Ectodermal cell (in vitro differentiated cells): ENCODE results near the gene GRID1.

ENCODE experiments used
- H3K27ac ChIP-seq: 2 replicates; pipeline ENCODE4 v1.7.0; 2013; ENCODE audit warnings: mild to moderate bottlenecking, low read depth, low read length; ENCODE audit not compliant: insufficient read depth, poor library complexity, severe bottlenecking
- H3K27me3 ChIP-seq: 2 replicates; pipeline ENCODE4 v1.7.0; 2013; ENCODE audit warnings: mild to moderate bottlenecking, low read length; ENCODE audit not compliant: insufficient read depth, control insufficient read depth, poor library complexity, severe bottlenecking
- H3K36me3 ChIP-seq: one replicate; pipeline ENCODE4 v1.7.0; 2013; ENCODE audit warnings: low read length; ENCODE audit not compliant: control insufficient read depth, insufficient read depth
- H3K4me1 ChIP-seq: one replicate; pipeline ENCODE4 v1.7.0; 2013; ENCODE audit warnings: low read length; ENCODE audit not compliant: control insufficient read depth, insufficient read depth
- H3K4me3 ChIP-seq: 2 replicates; pipeline ENCODE4 v1.7.0; 2013; ENCODE audit warnings: low read depth, low read length, control low read depth; ENCODE audit not compliant: insufficient read depth
- H3K9me3 ChIP-seq: 2 replicates; pipeline ENCODE4 v1.7.0; 2013; ENCODE audit warnings: mild to moderate bottlenecking, low read length, moderate library complexity; ENCODE audit not compliant: control insufficient read depth
- WGBS, 2 experiments: methylation state at CpG; one replicate each; pipeline ENCODE4 v1.1.7; 2013; ENCODE audit warnings: missing lambda C conversion rate in 2 of 2; 5-methylcytosine and 5-hydroxymethylcytosine counted together

The GRID1 gene

DNA sequence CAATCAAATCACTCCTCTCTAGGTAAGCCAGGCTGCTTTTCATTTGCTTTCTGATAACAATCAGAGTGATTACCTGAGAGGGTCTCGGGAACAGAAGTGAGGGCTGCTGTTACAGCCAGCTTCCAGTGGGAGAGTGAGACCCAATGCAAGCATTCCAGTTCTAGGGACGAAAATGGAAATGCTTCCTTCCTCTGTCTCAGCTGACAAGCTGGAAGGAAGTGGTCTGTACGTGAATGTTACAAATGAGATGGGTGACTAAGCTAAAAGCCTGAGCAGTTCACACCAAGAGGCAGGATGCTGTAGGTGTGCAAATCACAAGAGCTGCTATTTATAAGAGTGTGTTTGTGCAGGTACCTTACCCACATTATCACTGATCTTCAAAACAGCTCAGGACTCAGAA lies 772.4 kb downstream of the GRID1 start:
- peaks cover 9% of the 10 kb centered on the region for H3K4me1 ChIP-seq
- H3K4me3 ChIP-seq: no peak overlapping the region
- 72 to 83% methylated on average over 3 of the region's 3 CpGs for WGBS, 2 experiments
- H3K9me3 ChIP-seq: no peaks in the 10 kb centered on the region
- no peak overlapping the region for H3K27ac ChIP-seq
- H3K27me3 ChIP-seq: no peaks in the 10 kb centered on the region
- H3K36me3 ChIP-seq: no peaks in the 10 kb centered on the region

DNA sequence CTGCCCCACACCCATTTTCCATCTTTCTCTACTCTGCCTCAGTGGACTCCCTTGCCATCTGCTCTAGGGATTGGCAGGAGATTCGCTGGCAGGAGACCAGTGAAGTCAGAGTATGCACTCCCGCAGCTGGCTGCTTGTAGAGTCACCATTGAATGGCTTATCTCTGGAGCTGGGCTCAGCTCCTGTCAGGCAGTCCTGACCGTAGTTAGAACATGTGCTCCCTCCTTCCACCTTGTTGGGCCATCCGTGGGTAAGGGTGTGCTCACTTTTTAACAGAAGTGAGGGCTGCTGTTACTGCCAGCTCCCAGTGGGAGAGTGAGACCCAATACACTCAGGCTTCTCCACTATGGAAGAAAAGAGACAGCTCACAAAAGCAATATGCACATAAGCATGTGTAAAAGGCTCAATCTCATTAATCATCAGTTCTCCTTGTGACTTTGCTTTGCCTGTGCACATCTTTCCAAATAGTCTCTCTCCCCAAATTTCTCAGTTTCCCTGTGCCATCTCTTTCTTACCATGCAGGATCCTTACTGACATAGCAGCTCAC lies 773.3 kb downstream of the GRID1 start:
- Histone ChIP-seq H3K4me3 (no peak overlapping the region), H3K4me1 (peaks cover 6% of the 10 kb centered on the region), H3K36me3 (no peaks in the 10 kb centered on the region), H3K27ac (no peak overlapping the region), H3K27me3 (no peaks in the 10 kb centered on the region), H3K9me3 (no peaks in the 10 kb centered on the region)
- WGBS, 2 experiments: 91 to 92% methylated on average over 4 of the region's 4 CpGs

DNA sequence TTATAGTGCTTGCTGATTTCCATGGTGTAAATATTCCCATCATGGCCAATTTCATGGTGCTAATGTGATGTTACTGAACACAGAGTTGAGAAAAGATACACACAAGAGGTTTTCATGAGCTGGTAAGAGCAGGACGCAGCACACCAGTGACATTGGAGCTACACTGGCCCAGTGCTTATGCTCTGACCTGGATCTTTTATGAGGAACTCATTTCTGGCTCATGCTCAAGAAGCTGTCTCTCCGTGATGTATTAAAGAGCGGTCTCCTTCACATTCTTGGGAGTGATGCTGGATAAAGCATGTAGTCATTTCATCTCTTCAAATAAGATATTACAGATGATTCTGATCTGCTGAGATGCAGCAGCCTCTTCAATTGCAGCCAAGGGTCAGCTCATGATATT lies 785.2 kb downstream of the GRID1 start:
- H3K9me3 ChIP-seq: no peaks in the 10 kb centered on the region
- 87 to 94% methylated on average over 2 to 3 of the region's 3 CpGs for WGBS, 2 experiments

DNA sequence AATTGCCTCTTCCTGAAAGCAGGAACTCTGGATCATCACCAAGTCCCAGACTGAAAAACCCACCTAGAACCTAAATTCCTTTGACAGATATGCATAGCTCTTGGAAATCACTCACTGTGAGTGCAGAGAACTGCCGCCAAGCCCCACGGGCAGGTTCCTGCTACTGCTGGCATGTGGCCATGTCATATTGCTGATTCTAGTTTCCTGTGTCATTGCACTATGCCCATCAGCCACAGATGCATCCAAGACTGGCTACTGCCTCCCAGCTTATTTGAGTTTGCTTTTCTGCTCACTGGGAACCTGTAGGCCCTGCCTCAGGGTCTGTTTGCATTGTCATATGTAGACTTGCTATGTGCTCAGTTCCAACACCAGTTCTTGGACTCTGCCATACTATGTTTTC lies 786.0 kb downstream of the GRID1 start:
- Histone ChIP-seq H3K9me3 (no peaks in the 10 kb centered on the region), H3K4me1 (peaks cover under 1% of the 10 kb centered on the region), H3K36me3 (no peaks in the 10 kb centered on the region), H3K27ac (no peak overlapping the region), H3K4me3 (no peak overlapping the region), H3K27me3 (no peaks in the 10 kb centered on the region)
- 89 to 95% methylated on average over 2 of the region's 2 CpGs for whole genome bisulfite sequencing, 2 experiments

More for the DNA sequence above, 785.2 kb downstream of the GRID1 start:
- H3K36me3 ChIP-seq: no peaks in the 10 kb centered on the region
- no peak overlapping the region for H3K4me3 ChIP-seq
- no peaks in the 10 kb centered on the region for H3K27me3 ChIP-seq
- H3K4me1 ChIP-seq: no peaks in the 10 kb centered on the region
- no peak overlapping the region for H3K27ac ChIP-seq

DNA sequence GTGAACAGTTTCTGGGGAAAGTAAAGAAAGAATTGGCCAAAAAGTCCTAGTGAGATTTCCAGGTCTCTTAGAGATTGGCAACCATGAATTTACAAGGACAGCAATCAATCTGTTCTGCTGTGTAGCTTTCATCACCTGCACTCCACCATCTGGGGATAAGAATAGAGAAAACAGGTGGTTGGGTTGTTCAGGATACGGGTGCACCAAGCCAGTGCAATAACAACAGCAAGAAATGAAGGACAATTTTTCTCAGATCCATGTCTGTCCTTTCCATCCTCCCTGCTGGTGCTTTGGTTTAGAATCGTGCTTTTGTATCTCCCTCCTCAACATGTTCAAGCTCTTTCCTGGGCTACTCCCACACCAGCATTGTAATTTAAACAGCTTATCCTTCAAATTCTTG lies 787.7 kb downstream of the GRID1 start:
- WGBS, 2 experiments: 64 to 80% methylated on average over 2 of the region's 2 CpGs
- Histone ChIP-seq H3K27me3 (no peaks in the 10 kb centered on the region), H3K4me1 (peaks cover 8% of the 10 kb centered on the region), H3K9me3 (no peaks in the 10 kb centered on the region), H3K27ac (no peak overlapping the region), H3K4me3 (no peak overlapping the region), H3K36me3 (no peaks in the 10 kb centered on the region)

DNA sequence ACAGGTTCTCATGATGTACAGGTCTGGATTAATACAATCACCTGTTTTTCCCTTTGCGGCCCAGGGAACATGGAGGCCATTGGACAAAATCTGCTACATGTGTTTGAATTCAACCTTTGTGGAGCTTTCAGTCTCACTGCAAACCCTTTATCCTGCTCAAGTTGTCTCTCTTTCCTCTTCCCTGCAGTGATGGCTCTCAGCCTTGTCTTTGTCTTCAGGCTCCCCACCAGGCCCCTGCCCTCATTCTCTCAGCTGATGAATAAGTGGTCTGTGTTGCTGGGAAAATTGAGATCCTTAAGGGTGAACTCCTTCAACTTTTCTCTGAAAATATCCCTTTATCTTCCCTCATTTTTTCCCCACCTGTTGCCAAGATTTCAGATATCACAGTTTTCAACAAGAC lies 791.2 kb downstream of the GRID1 start:
- Histone ChIP-seq H3K4me3 (no peak overlapping the region), H3K36me3 (no peaks in the 10 kb centered on the region)

DNA sequence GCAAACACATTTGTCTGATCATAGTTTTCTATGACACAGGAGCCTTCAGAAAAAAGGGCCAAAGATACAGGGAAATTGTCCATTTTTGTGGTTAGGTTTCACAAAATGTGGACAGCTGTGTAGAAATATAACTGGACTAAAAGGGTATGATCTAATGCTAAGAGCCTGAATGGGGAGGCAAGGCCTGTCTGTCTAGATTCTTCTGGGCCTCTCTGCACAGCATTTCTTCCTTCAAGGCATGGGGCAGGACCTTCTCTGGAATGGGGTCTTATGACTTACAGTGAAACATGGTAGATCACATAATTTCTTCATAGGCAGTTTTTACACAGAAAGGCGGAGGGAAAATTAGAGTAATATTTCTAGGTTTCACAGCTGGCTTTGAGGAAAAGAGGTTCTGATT lies 795.7 kb downstream of the GRID1 start:
- H3K27me3 ChIP-seq: no peaks in the 10 kb centered on the region
- 92 to 100% methylated on average over 1 of the region's 1 CpG for WGBS, 2 experiments
- no peaks in the 10 kb centered on the region for H3K9me3 ChIP-seq
- H3K27ac ChIP-seq: no peak overlapping the region
- peaks cover 18% of the 10 kb centered on the region for H3K4me1 ChIP-seq
- no peaks in the 10 kb centered on the region for H3K36me3 ChIP-seq
- no peak overlapping the region for H3K4me3 ChIP-seq

More for the DNA sequence above, 791.2 kb downstream of the GRID1 start:
- 83 to 89% methylated on average over 1 of the region's 1 CpG for WGBS, 2 experiments
- H3K4me1 ChIP-seq: peaks cover 8% of the 10 kb centered on the region
- no peaks in the 10 kb centered on the region for H3K27me3 ChIP-seq
- H3K27ac ChIP-seq: no peak overlapping the region
- H3K9me3 ChIP-seq: no peaks in the 10 kb centered on the region

DNA sequence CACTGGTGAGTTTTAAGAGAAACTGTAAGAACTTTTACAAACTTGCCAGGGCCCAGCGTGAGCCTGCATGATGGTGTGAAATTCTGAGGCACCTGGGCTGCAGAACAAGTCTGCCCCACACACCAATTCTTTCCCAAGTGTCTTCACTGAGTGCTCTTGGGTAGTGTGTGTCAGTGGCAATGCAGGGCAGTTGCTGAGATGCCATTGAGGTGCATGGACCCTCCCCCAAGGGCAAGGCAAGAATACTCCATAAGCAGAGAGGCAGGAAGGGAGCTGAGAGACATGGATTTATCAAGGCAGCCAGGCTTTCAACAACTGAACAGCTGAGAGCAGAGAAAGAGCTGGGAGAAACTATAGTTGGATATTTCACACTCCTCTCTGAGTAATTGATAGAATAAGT lies 801.2 kb downstream of the GRID1 start:
- H3K4me3 ChIP-seq: no peak overlapping the region
- H3K9me3 ChIP-seq: no peaks in the 10 kb centered on the region
- no peaks in the 10 kb centered on the region for H3K36me3 ChIP-seq
- peaks cover 10% of the 10 kb centered on the region for H3K4me1 ChIP-seq
- no peaks in the 10 kb centered on the region for H3K27me3 ChIP-seq
- WGBS, 2 experiments: 60 to 100% methylated on average over 1 of the region's 1 CpG
- H3K27ac ChIP-seq: no peak overlapping the region

DNA sequence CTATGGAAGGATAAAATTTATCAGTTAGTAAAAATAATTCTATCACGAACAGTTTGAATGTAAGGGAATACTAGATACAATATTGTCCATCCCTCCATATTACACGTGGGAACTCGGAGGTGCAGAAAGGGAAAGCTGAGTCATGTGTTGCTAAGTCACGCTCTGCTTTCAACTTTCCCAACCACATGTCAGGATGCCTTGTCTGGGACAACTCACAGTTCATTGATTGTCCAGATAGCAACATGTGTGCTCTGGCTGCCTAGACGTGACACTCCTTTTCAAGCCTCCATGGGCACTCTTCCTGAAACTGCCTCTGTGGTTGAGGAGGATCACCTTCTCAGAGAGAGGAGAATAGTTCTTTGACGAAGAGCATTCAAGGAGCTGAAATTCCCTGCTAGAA lies 808.1 kb downstream of the GRID1 start:
- 91 to 92% methylated on average over 5 to 6 of the region's 6 CpGs for WGBS, 2 experiments
- no peaks in the 10 kb centered on the region for H3K4me1 ChIP-seq
- H3K4me3 ChIP-seq: no peak overlapping the region
- H3K9me3 ChIP-seq: no peaks in the 10 kb centered on the region
- no peaks in the 10 kb centered on the region for H3K27me3 ChIP-seq
- no peaks in the 10 kb centered on the region for H3K36me3 ChIP-seq
- H3K27ac ChIP-seq: no peak overlapping the region

DNA sequence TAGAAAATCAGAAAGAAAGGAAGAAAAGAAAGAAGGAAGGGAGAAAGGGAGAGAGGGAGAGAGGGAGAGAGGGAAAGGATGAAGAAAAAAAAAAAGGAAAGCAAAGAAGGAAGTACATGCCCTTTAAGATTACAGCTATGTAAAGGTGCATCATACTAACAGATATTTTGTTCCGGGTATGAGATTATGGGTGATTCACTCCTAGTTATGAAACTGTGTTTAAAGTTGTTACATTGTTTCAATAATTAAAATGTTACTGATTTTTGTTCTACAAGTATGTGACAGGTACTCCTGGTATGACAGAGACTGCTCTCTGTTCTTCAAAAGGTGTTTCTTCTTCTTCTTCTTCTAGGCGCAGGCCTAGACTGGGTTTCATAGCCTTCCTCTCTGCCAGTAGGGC lies 808.9 kb downstream of the GRID1 start:
- Histone ChIP-seq H3K9me3 (no peaks in the 10 kb centered on the region), H3K4me1 (no peaks in the 10 kb centered on the region), H3K27me3 (no peaks in the 10 kb centered on the region), H3K27ac (no peak overlapping the region), H3K4me3 (no peak overlapping the region), H3K36me3 (no peaks in the 10 kb centered on the region)
- 86 to 87% methylated on average over 1 to 2 of the region's 2 CpGs for WGBS, 2 experiments

DNA sequence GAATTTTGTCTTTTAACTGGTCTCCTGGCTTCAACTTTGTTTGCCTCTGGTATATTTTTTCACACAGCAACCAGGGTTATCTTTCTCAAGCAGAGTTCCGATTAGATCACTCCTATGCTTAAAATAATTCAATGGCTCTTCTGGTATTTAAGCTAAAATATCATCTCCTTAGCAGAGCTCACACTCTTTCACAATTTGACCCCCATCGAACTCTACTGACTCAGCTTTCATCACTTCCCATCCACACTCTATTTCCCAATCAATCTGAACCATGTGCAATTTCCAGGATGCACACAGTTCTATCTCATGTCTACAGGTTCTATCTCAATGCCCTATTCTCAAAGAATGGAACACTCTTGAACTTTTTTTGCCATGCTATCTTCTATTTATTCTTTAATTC lies 809.5 kb downstream of the GRID1 start:
- WGBS, 2 experiments: 90 to 92% methylated on average over 2 of the region's 2 CpGs
- Histone ChIP-seq H3K4me3 (no peak overlapping the region), H3K4me1 (no peaks in the 10 kb centered on the region), H3K27me3 (no peaks in the 10 kb centered on the region), H3K27ac (no peak overlapping the region), H3K36me3 (no peaks in the 10 kb centered on the region), H3K9me3 (no peaks in the 10 kb centered on the region)
